Stimulated activated CD8-positive, alpha-beta memory T cell treated with anti-CD3 and anti-CD28 coated beads, Interleukin-2, amount 100 ng/mL, for 48 hours (primary cell): Measurements from ENCODE around the gene CCL1.
"Not testable (repeated sequence)": the region's sequence is repeated elsewhere in the genome, so short reads cannot be mapped to it uniquely, and the experiment has no call there.

Experiments used
- DNase-seq, 2 donors: peaks; one replicate each; pipeline ENCODE4 v3.0.0-alpha.2; 2020; ENCODE audit warnings: low read depth in 2 of 2

The CCL1 gene

GRCh38 chr17:34358631-34359030, 4.4 kb downstream of the CCL1 start:
- no peak for DNase-seq

GRCh38 chr17:34357398-34357797, 5.6 kb downstream of the CCL1 start:
- no peak for DNase-seq

- no peak for DNase-seq
Measured at GRCh38 chr17:34356194-34356593, 6.8 kb downstream of the CCL1 start, which contains the start of gene CCL13. Gene CCL13 (plus strand): TSS chr17:34356480. CDS start chr17:34356527, 47 bp downstream.

GRCh38 chr17:34354637-34355036, 8.4 kb downstream of the CCL1 start:
- no peak for DNase-seq

- DNase-seq = no peak
Measured at GRCh38 chr17:34352191-34352590, 10.8 kb downstream of the CCL1 start.

GRCh38 chr17:34351096-34351495, 11.9 kb downstream of the CCL1 start:
- DNase-seq = no peak

- no peak for DNase-seq
Measured at GRCh38 chr17:34349751-34350150, 13.3 kb downstream of the CCL1 start.

- no peak for DNase-seq
Measured at GRCh38 chr17:34347063-34347462, 16.0 kb downstream of the CCL1 start.

GRCh38 chr17:34341916-34342315, 21.1 kb downstream of the CCL1 start:
- no peak for DNase-seq

- no peak for DNase-seq
Measured at GRCh38 chr17:34339138-34339770, 23.8 kb downstream of the CCL1 start.

- DNase-seq = no peak
Measured at GRCh38 chr17:34337701-34338100, 25.3 kb downstream of the CCL1 start.

- not testable (repeated sequence) for DNase-seq
Measured at GRCh38 chr17:34327580-34327979, 35.5 kb downstream of the CCL1 start.

- DNase-seq = no peak
Measured at GRCh38 chr17:34321964-34322363, 41.1 kb downstream of the CCL1 start.

GRCh38 chr17:34319039-34319483, 44.0 kb downstream of the CCL1 start, which contains the start of gene CCL8:
Gene CCL8 (plus strand): TSS chr17:34319435. CDS start chr17:34319502, 67 bp downstream.
- no peak for DNase-seq

GRCh38 chr17:34318474-34318873, 44.6 kb downstream of the CCL1 start:
- peak; percentile 5 to 8 for DNase-seq

- no peak for DNase-seq
Measured at GRCh38 chr17:34314279-34314678, 48.8 kb downstream of the CCL1 start.

- no peak for DNase-seq
Measured at GRCh38 chr17:34313164-34313563, 49.9 kb downstream of the CCL1 start.

GRCh38 chr17:34312080-34312479, 51.0 kb downstream of the CCL1 start:
- DNase-seq = no peak

GRCh38 chr17:34311291-34311690, 51.7 kb downstream of the CCL1 start:
- DNase-seq = no peak
